ENCODE results near the gene C1QL1.
A peak's percentile ranks its signal among the peaks of the same experiment; 100 is the strongest.

The C1QL1 gene

GRCh38 chr17:44914698-44915271 is 53.3 kb downstream of the C1QL1 start:
- H3K36me3 ChIP-seq (replicated peaks; ENCODE audit: low read depth, low read length) = no peaks in the 10 kb centered on the region
- peaks cover 9% of the 10 kb centered on the region for H3K4me1 ChIP-seq (ENCODE audit: low read length)
- no peak overlapping the region for H3K4me2 ChIP-seq (ENCODE audit: low read length)
- H3K4me3 ChIP-seq (ENCODE audit: low read length) = no peak overlapping the region
- no peaks in the 10 kb centered on the region for H3K79me2 ChIP-seq (ENCODE audit: low read length)
- peaks cover 8% of the 10 kb centered on the region for H3K27me3 ChIP-seq (ENCODE audit: low read depth, low read length)
- H3K27ac ChIP-seq (ENCODE audit: low read length) = no peak overlapping the region
- H3K9ac ChIP-seq (ENCODE audit: low read length) = no peak overlapping the region
- TF ChIP-seq EZH2phosphoT487 (IDR thresholded peaks at IDR 0.05; ENCODE audit: low read depth) = no peak
- TF ChIP-seq, protein P1, sequence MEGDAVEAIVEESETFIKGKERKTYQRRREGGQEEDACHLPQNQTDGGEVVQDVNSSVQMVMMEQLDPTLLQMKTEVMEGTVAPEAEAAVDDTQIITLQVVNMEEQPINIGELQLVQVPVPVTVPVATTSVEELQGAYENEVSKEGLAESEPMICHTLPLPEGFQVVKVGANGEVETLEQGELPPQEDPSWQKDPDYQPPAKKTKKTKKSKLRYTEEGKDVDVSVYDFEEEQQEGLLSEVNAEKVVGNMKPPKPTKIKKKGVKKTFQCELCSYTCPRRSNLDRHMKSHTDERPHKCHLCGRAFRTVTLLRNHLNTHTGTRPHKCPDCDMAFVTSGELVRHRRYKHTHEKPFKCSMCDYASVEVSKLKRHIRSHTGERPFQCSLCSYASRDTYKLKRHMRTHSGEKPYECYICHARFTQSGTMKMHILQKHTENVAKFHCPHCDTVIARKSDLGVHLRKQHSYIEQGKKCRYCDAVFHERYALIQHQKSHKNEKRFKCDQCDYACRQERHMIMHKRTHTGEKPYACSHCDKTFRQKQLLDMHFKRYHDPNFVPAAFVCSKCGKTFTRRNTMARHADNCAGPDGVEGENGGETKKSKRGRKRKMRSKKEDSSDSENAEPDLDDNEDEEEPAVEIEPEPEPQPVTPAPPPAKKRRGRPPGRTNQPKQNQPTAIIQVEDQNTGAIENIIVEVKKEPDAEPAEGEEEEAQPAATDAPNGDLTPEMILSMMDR (IDR thresholded peaks at IDR 0.05; ENCODE audit: low read depth, low read length) = no peak
- no peaks in the 10 kb centered on the region for H4K20me1 ChIP-seq (ENCODE audit: insufficient read depth, low read length)
- H2AFZ ChIP-seq (ENCODE audit: low read depth, low read length) = no peak overlapping the region
- no peaks in the 10 kb centered on the region for H3K9me3 ChIP-seq (ENCODE audit: insufficient read depth, low read length)

DNA sequence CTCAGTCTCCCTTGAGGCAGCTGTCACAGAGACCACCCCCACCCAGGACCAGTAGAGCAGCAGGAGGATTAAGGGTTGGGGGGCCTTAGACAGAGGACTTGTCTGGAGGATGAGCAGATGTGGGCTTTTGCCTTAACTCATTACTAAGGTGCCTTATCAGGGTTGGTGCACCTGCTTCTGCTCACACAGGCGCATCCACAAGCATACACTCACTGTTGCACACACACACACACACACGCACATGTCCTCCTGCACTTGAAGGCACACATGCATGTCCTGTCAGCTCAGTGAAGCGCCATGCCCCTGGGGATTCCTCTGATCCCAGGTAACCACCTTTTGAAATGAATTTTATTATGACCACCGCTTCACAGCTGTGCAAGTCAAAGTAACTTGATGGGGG is 54.0 kb downstream of the C1QL1 start:
- no peaks in the 10 kb centered on the region for H4K20me1 ChIP-seq (ENCODE audit: insufficient read depth, low read length)
- no peak overlapping the region for H3K4me3 ChIP-seq (ENCODE audit: low read length)
- H3K79me2 ChIP-seq (ENCODE audit: low read length) = no peaks in the 10 kb centered on the region
- H2AFZ ChIP-seq (ENCODE audit: low read depth, low read length) = no peak overlapping the region
- peaks cover 8% of the 10 kb centered on the region for H3K27me3 ChIP-seq (ENCODE audit: low read depth, low read length)
- TF ChIP-seq, protein P1 (IDR thresholded peaks at IDR 0.05; ENCODE audit: low read depth, low read length) = no peak
- no peak for TF ChIP-seq EZH2phosphoT487 (IDR thresholded peaks at IDR 0.05; ENCODE audit: low read depth)
- no peak overlapping the region for H3K4me2 ChIP-seq (ENCODE audit: low read length)
- no peak overlapping the region for H3K27ac ChIP-seq (ENCODE audit: low read length)
- no peak overlapping the region for H3K9ac ChIP-seq (ENCODE audit: low read length)
- H3K36me3 ChIP-seq (replicated peaks; ENCODE audit: low read depth, low read length) = no peaks in the 10 kb centered on the region
- H3K4me1 ChIP-seq (ENCODE audit: low read length) = peaks cover 8% of the 10 kb centered on the region; the same call in 1 of the 2 replicates
- H3K9me3 ChIP-seq (ENCODE audit: insufficient read depth, low read length) = no peaks in the 10 kb centered on the region

DNA sequence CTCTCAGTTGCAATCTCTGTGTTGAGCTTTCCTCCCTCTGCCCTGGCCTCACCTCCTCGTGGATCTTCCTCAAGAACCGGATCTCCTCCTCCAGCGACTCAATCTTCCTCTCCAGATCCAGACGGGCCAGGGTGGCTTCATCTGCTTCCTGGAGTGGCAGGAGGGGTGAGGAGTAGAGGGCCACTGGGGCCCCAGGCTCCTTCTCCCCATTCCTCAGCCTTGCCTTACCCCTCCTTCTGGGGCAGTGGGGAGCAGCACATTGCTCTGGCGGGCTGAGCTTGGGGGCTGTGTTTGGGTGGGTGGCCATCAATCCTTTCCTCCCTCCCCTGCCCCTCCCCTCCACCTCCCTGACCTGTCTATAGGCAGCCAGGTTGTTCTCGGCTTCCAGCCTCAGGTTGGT is 54.4 kb downstream of the C1QL1 start:
- peaks cover 11% of the 10 kb centered on the region; the same call in 1 of the 2 replicates for H3K4me1 ChIP-seq (ENCODE audit: low read length)
- H3K9me3 ChIP-seq (ENCODE audit: insufficient read depth, low read length) = no peaks in the 10 kb centered on the region
- peak overlapping the region; percentile 78; the same call in 1 of the 2 replicates for H2AFZ ChIP-seq (ENCODE audit: low read depth, low read length)
- no peaks in the 10 kb centered on the region for H4K20me1 ChIP-seq (ENCODE audit: insufficient read depth, low read length)
- H3K27ac ChIP-seq (ENCODE audit: low read length) = no peak overlapping the region
- no peak overlapping the region for H3K9ac ChIP-seq (ENCODE audit: low read length)
- H3K4me3 ChIP-seq (ENCODE audit: low read length) = no peak overlapping the region
- no peaks in the 10 kb centered on the region for H3K79me2 ChIP-seq (ENCODE audit: low read length)
- peaks cover 8% of the 10 kb centered on the region for H3K27me3 ChIP-seq (ENCODE audit: low read depth, low read length)
- TF ChIP-seq, protein P1 (IDR thresholded peaks at IDR 0.05; ENCODE audit: low read depth, low read length) = no peak
- no peak for TF ChIP-seq EZH2phosphoT487 (IDR thresholded peaks at IDR 0.05; ENCODE audit: low read depth)
- H3K4me2 ChIP-seq (ENCODE audit: low read length) = peak overlapping the region; percentile 25; the same call in 1 of the 2 replicates
- H3K36me3 ChIP-seq (replicated peaks; ENCODE audit: low read depth, low read length) = no peaks in the 10 kb centered on the region

- Histone ChIP-seq H3K4me2 (ENCODE audit: low read length) (peak overlapping the region; percentile 25; the same call in 1 of the 2 replicates), H2AFZ (ENCODE audit: low read depth, low read length) (peak overlapping the region; percentile 78; the same call in 1 of the 2 replicates), H3K36me3 (replicated peaks; ENCODE audit: low read depth, low read length) (no peaks in the 10 kb centered on the region), H3K9ac (ENCODE audit: low read length) (no peak overlapping the region), H3K79me2 (ENCODE audit: low read length) (no peaks in the 10 kb centered on the region), H3K27ac (ENCODE audit: low read length) (no peak overlapping the region), H3K4me1 (ENCODE audit: low read length) (peaks cover 12% of the 10 kb centered on the region; the same call in 1 of the 2 replicates), H3K27me3 (ENCODE audit: low read depth, low read length) (peaks cover 8% of the 10 kb centered on the region), H3K9me3 (ENCODE audit: insufficient read depth, low read length) (no peaks in the 10 kb centered on the region), H4K20me1 (ENCODE audit: insufficient read depth, low read length) (no peaks in the 10 kb centered on the region), H3K4me3 (ENCODE audit: low read length) (no peak overlapping the region)
- no peak for TF ChIP-seq EZH2phosphoT487 (IDR thresholded peaks at IDR 0.05; ENCODE audit: low read depth)
- TF ChIP-seq, protein P1 (IDR thresholded peaks at IDR 0.05; ENCODE audit: low read depth, low read length) = no peak
Observed at GRCh38 chr17:44912763-44913544, 55.1 kb downstream of the C1QL1 start.
